ENCODE measurements around the gene EDNRA. TPM values are rescaled to one million over a fixed set of nuclear protein-coding genes. Genes with fewer than 3 reads are reported as not detected.

The EDNRA gene
- total and polyA plus RNA-seq, 2 of the 4 experiments (the other 2 are of a cell fraction): 3.8 to 6.5 TPM

DNA sequence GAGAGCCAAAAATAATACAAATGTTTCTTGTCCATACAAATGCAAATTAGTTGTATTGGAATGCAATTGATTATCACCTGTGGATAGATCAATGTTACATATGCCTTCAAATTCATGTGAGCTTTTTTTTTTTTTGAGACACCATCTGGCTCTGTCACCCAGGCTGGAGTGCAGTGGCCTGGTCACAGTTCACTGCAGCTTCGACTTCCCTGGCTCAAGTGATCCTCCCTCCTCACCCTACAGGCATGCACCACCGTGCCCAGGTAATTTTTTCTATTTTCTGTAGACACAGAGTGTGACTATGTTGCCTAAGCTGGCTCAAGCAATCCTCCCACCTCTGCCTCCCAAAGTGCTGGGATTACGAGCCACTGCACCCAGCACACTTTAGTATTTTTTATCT, 97.7 kb downstream of the EDNRA start:
- peaks cover 18% of the 10 kb centered on the region for H3K4me1 ChIP-seq (ENCODE audit: control insufficient read depth, insufficient read depth, low read length)
- H3K9ac ChIP-seq (ENCODE audit: low read depth, low read length): no peak overlapping the region
- H3K4me3 ChIP-seq (ENCODE audit: insufficient read depth, low read depth, low read length): no peak overlapping the region
- H3K14ac ChIP-seq (replicated peaks; ENCODE audit: low read depth, low read length): no peak overlapping the region
- dilution Hi-C loops (cut with HindIII; ENCODE audit: low sequenced_read_pairs, unreplicated experiment) (no loop called here), intact Hi-C loops (cut with micrococcal nuclease) (no loop called here), in situ Hi-C loops (cut with MboI; ENCODE audit: low sequenced_read_pairs) (loop anchor here (25.0 kb wide), 1 partner anchor 1241 kb away; no protein-coding TSS in a partner anchor)
- H4K5ac ChIP-seq (ENCODE audit: low read depth, low read length): peak overlapping the region; percentile 61; the same call in 1 of the 2 replicates
- H2BK15ac ChIP-seq (ENCODE audit: low read depth, low read length): no peak overlapping the region
- ChIA-PET CTCF (interaction anchor here (1.8 kb wide), 1 partner anchor 60 kb away, joined by 7 read pairs; no protein-coding TSS in a partner anchor), POLR2A (ENCODE audit: unreplicated experiment) (no interaction called here)
- no CpG with 5 or more reads among the region's 3 CpGs for WGBS, 2 experiments (ENCODE audit: extremely low coverage in 2 of 2, insufficient read length in 1 of 2)
- no peaks in the 10 kb centered on the region for H3K79me1 ChIP-seq (ENCODE audit: low read depth in 1 of 2, low read length in 2 of 2)
- H2BK120ac ChIP-seq (ENCODE audit: low read depth, low read length): peak overlapping the region; percentile 20; the same call in 1 of the 2 replicates
- H3K4ac ChIP-seq (ENCODE audit: low read depth, low read length): peak overlapping the region; percentile 44; the same call in 1 of the 2 replicates
- H3K27me3 ChIP-seq (ENCODE audit: control insufficient read depth, insufficient read depth, low read length): no peaks in the 10 kb centered on the region
- H3K56ac ChIP-seq (ENCODE audit: extremely low read depth, insufficient read depth, low read length): no peak overlapping the region; the same call in 1 of the 2 replicates
- H2BK20ac ChIP-seq (ENCODE audit: low read depth, low read length): peak overlapping the region; percentile 43; the same call in 1 of the 2 replicates
- ATAC-seq (ENCODE audit: low read depth) (no peak), DNase-seq (no peak)
- no peak overlapping the region for H2AFZ ChIP-seq (replicated peaks; ENCODE audit: low read length, poor library complexity)
- no peak overlapping the region for H2AK9ac ChIP-seq (replicated peaks; ENCODE audit: low read depth, low read length, poor library complexity)
- no peaks in the 10 kb centered on the region for H3K9me3 ChIP-seq (ENCODE audit: control insufficient read depth, insufficient read depth, low read length)
- no peak overlapping the region for H3K23ac ChIP-seq (ENCODE audit: low read depth, low read length)
- no peaks in the 10 kb centered on the region for H4K20me1 ChIP-seq (ENCODE audit: insufficient read depth, low read length)
- H2BK5ac ChIP-seq (ENCODE audit: low read depth, low read length, poor library complexity, severe bottlenecking): peak overlapping the region; percentile 41
- peaks cover 6% of the 10 kb centered on the region; the same call in 1 of the 2 replicates for H3K9me1 ChIP-seq (ENCODE audit: insufficient read depth, low read length)
- TF ChIP-seq BHLHE40 (IDR thresholded peaks at IDR 0.05; ENCODE audit: low read depth, low read length) (no peak), MAFK (IDR thresholded peaks at IDR 0.05; ENCODE audit: low read depth, low read length) (no peak), CEBPB (IDR thresholded peaks at IDR 0.05; ENCODE audit: low read depth, low read length) (no peak), CTCF (conservative IDR thresholded peaks at IDR 0.05; ENCODE audit: low read depth, low read length) (no peak), RAD21 (IDR thresholded peaks at IDR 0.05; ENCODE audit: low read length) (no peak), RFX5 (IDR thresholded peaks at IDR 0.05; ENCODE audit: low read depth, low read length) (no peak), POLR2A (IDR thresholded peaks at IDR 0.05; ENCODE audit: low read depth, low read length) (no peak), USF2 (IDR thresholded peaks at IDR 0.05; ENCODE audit: low read depth, low read length) (no peak), NFE2L2 (IDR thresholded peaks at IDR 0.05; ENCODE audit: low read depth, low read length) (no peak), MXI1 (IDR thresholded peaks at IDR 0.05; ENCODE audit: borderline replicate concordance, low read depth, low read length) (no peak), FOS (IDR thresholded peaks at IDR 0.05; ENCODE audit: low read depth, low read length) (no peak), SMC3 (IDR thresholded peaks at IDR 0.05; ENCODE audit: low read depth, low read length) (no peak), MAZ (IDR thresholded peaks at IDR 0.05; ENCODE audit: borderline replicate concordance, low read depth, low read length) (no peak), CHD1 (IDR thresholded peaks at IDR 0.05; ENCODE audit: low read depth, low read length) (no peak), RCOR1 (IDR thresholded peaks at IDR 0.05; ENCODE audit: insufficient replicate concordance, low read length) (no peak)
- TF ChIP-seq, protein P1, sequence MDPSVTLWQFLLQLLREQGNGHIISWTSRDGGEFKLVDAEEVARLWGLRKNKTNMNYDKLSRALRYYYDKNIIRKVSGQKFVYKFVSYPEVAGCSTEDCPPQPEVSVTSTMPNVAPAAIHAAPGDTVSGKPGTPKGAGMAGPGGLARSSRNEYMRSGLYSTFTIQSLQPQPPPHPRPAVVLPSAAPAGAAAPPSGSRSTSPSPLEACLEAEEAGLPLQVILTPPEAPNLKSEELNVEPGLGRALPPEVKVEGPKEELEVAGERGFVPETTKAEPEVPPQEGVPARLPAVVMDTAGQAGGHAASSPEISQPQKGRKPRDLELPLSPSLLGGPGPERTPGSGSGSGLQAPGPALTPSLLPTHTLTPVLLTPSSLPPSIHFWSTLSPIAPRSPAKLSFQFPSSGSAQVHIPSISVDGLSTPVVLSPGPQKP (IDR thresholded peaks at IDR 0.05; ENCODE audit: borderline replicate concordance, low read depth, low read length): no peak
- H4K91ac ChIP-seq (ENCODE audit: insufficient read depth, low read depth, low read length): peak overlapping the region; percentile 49; the same call in 1 of the 2 replicates
- no peak overlapping the region for H3K4me2 ChIP-seq (ENCODE audit: low read depth, low read length)
- H4K8ac ChIP-seq (ENCODE audit: low read depth in 2 of 2, low read length in 2 of 2): peak overlapping the region in 1 of 2 experiments; percentile 52; a peak in 1 of 4 replicates
- no TSS peak for BruUV-seq (replicated peaks)
- H2AK5ac ChIP-seq (ENCODE audit: low read depth, low read length): peak overlapping the region; percentile 67
- H3K18ac ChIP-seq (ENCODE audit: low read depth, low read length): peak overlapping the region; percentile 27; the same call in 1 of the 2 replicates
- 0 out of 2 replicates have a peak overlapping the region, but pooled peaks have one; percentile 26 for H3K27ac ChIP-seq (ENCODE audit: insufficient read depth, low read length)
- no peaks in the 10 kb centered on the region for H3K36me3 ChIP-seq (ENCODE audit: control insufficient read depth, insufficient read depth, low read length)

Measured in IMR-90 (cell line).